Right cardiac atrium (tissue), 5 donors: ENCODE data around the gene KCTD17. TPM values are rescaled to one million over a fixed set of nuclear protein-coding genes. Genes with fewer than 3 reads are reported as not detected.

ENCODE experiments used
- ATAC-seq, 2 donors: fragments of 200-7000 bp; cut with Tn5 transposase; one replicate each; pipeline versions ENCODE4 v1.8.0 to v1.9.1; 2020; ENCODE audit warnings: moderate library complexity in 2 of 2, mild to moderate bottlenecking in 1 of 2
- DNase-seq, 3 donors: peaks; one replicate each; pipeline ENCODE4 v3.0.0-alpha.2; 2020
- H3K27ac ChIP-seq: one replicate; pipeline ENCODE4 v1.5.1; 2013; ENCODE audit warnings: mild to moderate bottlenecking, low read length, control low read depth, moderate library complexity
- H3K27me3 ChIP-seq: one replicate; pipeline ENCODE4 v1.6.1; 2013; ENCODE audit not compliant: control insufficient read depth, insufficient read depth
- H3K4me1 ChIP-seq: one replicate; pipeline ENCODE4 v1.6.1; 2013; ENCODE audit warnings: low read length; ENCODE audit not compliant: control insufficient read depth, insufficient read depth
- H3K4me3 ChIP-seq: one replicate; pipeline ENCODE4 v1.5.1; 2013; ENCODE audit warnings: low read length, control low read depth
- H3K9me3 ChIP-seq: one replicate; pipeline ENCODE4 v1.6.1; 2013; ENCODE audit warnings: low read length; ENCODE audit not compliant: control insufficient read depth
- WGBS: extraction: QIAGEN DNeasy Blood & Tissue Kit; methylation state at CpG from one replicate; pipeline ENCODE4 v1.1.7; 2013; 5-methylcytosine and 5-hydroxymethylcytosine counted together
- intact Hi-C, 4 donors: fragments of 100-400 bp; cut with DNase I; formaldehyde crosslinking; loops; one replicate each; pipeline versions ENCODE4 v1.11.0 to v1.14.0; 2022 to 2023
- polyA plus RNA-seq: library from polyadenylated mRNA; stranded (reverse); fragments of 200-250 nt; gene quantifications from one replicate; pipeline ENCODE4 v1.2.3, GENCODE V29; 2013
- total RNA-seq, 4 donors: library from RNA; stranded (reverse); fragmentation: NEBNext Ultra II Directional; extraction: Animal tissue kit (Norgen Biotek cat#: 25700); gene quantifications; one replicate each; pipeline ENCODE4 v1.2.1, GENCODE V29; 2021
- donor health status: healthy with polysubstance abuse.
- donor health status: DM: no; HTN: yes; CAD: no.
- donor health status: DM: no; HTN: no; CAD: no.
- donor health status: DM: no; HTN: yes; CAD: no; lungs with severe emphysema.
- donor health status: DM: yes; HTN: yes; CAD: no.

Gene KCTD17
- total and polyA plus RNA-seq, 5 donors: 24.8 to 37.8 (median 32.4) TPM

DNA sequence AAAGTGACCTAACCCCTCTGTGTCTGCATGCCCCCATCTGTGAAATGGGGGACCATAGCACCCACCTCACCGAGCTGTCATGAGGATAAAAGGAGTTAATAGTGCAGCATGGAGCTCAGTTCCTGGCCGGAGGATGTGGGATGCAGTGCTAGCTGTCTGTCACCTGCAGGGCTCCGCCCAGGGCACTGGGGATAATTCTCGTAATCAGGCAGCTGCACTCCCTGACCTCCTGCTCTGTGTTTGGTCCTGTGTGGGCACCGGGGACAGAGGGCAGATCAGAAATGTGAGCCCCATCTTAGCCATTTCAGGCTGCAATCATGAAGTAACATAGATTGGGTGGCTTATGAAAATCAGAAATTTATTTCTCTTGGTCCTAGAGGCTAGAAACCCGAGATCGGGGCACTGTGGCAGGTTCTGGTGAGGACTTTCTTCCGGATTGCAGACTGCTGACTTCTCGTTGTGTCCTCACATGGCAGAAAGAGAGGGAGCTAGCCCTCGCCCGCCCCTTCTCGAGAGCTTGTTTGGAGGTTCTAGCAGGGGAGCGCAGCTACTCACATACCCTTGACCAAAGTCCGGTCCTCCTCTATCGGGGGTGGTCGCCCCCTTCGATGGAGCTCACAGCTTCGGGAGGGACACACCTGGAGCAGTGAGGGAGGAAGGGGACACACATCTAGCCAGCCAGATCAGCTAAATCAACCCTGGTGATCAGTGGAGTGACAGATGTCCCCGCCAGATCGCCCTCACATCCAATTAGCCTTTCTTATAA is 3.2 kb downstream of the KCTD17 start:
- H3K9me3 ChIP-seq: no peaks in the 10 kb centered on the region
- no peaks in the 10 kb centered on the region for H3K27me3 ChIP-seq
- peaks cover 4% of the 10 kb centered on the region for H3K4me1 ChIP-seq
- DNase-seq (peak in 1 of 3 donors; percentile 30), ATAC-seq (no peak)
- H3K27ac ChIP-seq: no peak overlapping the region
- intact Hi-C loops: no loop called here
- 93% methylated on average over 20 of the region's 20 CpGs for WGBS
- H3K4me3 ChIP-seq: no peak overlapping the region

- intact Hi-C loops: no loop called here
- no peak overlapping the region for H3K27ac ChIP-seq
- H3K27me3 ChIP-seq: no peaks in the 10 kb centered on the region
- 97% methylated on average over 13 of the region's 13 CpGs for WGBS
- H3K4me1 ChIP-seq: peaks cover 4% of the 10 kb centered on the region
- no peak overlapping the region for H3K4me3 ChIP-seq
- DNase-seq (peak in 1 of 3 donors; percentile 14), ATAC-seq (no peak)
- H3K9me3 ChIP-seq: no peaks in the 10 kb centered on the region
These were observed 4.7 kb downstream of the KCTD17 start for GRCh38 chr22:37056246-37056645.

GRCh38 chr22:37057226-37057625 is 5.7 kb downstream of the KCTD17 start:
- no peak overlapping the region for H3K4me3 ChIP-seq
- WGBS: 87% methylated on average over 9 of the region's 9 CpGs
- no peaks in the 10 kb centered on the region for H3K27me3 ChIP-seq
- intact Hi-C loops: no loop called here
- peak in 1 of 3 donors; percentile 9 for DNase-seq
- H3K4me1 ChIP-seq: peaks cover 3% of the 10 kb centered on the region
- ATAC-seq: no peak
- H3K27ac ChIP-seq: no peak overlapping the region
- no peaks in the 10 kb centered on the region for H3K9me3 ChIP-seq

DNA sequence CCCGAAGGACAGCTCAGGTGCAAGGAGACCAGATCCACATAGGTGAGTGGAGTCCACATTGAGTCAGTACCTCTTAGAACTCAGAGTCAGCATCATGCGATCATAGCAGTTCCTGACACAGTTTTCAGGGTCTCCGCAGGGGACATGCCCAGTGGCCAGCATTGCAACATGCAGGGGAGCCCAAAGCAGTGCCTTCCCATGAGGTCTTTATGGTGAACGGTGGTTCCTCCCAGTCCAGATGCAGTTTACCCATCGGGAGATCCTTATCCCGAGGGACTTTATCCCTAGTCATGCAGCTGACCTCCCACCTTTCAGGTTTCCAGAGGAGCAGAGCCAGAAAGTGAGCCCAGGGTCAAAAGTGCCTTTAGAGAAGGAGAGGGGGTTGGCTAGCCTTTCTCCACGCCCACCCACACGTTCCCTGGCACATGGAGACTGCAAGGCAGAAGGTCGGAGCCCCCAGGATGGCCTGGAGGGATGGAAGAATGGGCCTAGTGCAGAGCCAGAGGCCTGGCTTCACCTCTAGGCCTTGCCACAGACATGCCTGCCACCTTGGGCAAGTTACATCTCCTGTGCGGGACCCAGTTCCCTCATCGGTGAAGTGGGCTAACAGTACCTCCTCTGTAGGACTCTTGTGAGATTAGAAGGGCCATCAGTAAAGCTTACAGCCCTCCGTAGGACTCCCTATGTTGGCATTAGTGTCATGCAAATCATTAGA is 6.4 kb downstream of the KCTD17 start:
- peak in 2 of 3 donors; percentile 7 to 20 for DNase-seq
- Histone ChIP-seq H3K9me3 (no peaks in the 10 kb centered on the region), H3K27ac (no peak overlapping the region), H3K27me3 (no peaks in the 10 kb centered on the region), H3K4me1 (no peaks in the 10 kb centered on the region), H3K4me3 (no peak overlapping the region)
- 91% methylated on average over 12 of the region's 12 CpGs for WGBS
- intact Hi-C loops: no loop called here
- no peak for ATAC-seq

- ATAC-seq (no peak), DNase-seq (peak in 2 of 3 donors; percentile 40 to 57)
- H3K4me1 ChIP-seq: no peaks in the 10 kb centered on the region
- H3K27ac ChIP-seq: no peak overlapping the region
- H3K9me3 ChIP-seq: no peaks in the 10 kb centered on the region
- no peak overlapping the region for H3K4me3 ChIP-seq
- no peaks in the 10 kb centered on the region for H3K27me3 ChIP-seq
- intact Hi-C loops: no loop called here
- WGBS: 92% methylated on average over 28 of the region's 28 CpGs
These were observed 7.6 kb downstream of the KCTD17 start for GRCh38 chr22:37058917-37059701.

GRCh38 chr22:37059876-37060449 is 8.4 kb downstream of the KCTD17 start:
- no peaks in the 10 kb centered on the region for H3K9me3 ChIP-seq
- intact Hi-C loops: no loop called here
- H3K27me3 ChIP-seq: no peaks in the 10 kb centered on the region
- WGBS: 87% methylated on average over 9 of the region's 9 CpGs
- H3K4me3 ChIP-seq: no peak overlapping the region
- no peaks in the 10 kb centered on the region for H3K4me1 ChIP-seq
- H3K27ac ChIP-seq: no peak overlapping the region
- peak in 2 of 3 donors; percentile 34 to 48 for DNase-seq
- no peak for ATAC-seq

- no peak for ATAC-seq
- H3K27me3 ChIP-seq: no peaks in the 10 kb centered on the region
- H3K4me1 ChIP-seq: no peaks in the 10 kb centered on the region
- no peak overlapping the region for H3K4me3 ChIP-seq
- no peak overlapping the region for H3K27ac ChIP-seq
- H3K9me3 ChIP-seq: no peaks in the 10 kb centered on the region
- DNase-seq: peak in 2 of 3 donors; percentile 31 to 54
- 84% methylated on average over 28 of the region's 28 CpGs for WGBS
- intact Hi-C loops: no loop called here
These were observed 9.5 kb downstream of the KCTD17 start for GRCh38 chr22:37060801-37061610.

DNA sequence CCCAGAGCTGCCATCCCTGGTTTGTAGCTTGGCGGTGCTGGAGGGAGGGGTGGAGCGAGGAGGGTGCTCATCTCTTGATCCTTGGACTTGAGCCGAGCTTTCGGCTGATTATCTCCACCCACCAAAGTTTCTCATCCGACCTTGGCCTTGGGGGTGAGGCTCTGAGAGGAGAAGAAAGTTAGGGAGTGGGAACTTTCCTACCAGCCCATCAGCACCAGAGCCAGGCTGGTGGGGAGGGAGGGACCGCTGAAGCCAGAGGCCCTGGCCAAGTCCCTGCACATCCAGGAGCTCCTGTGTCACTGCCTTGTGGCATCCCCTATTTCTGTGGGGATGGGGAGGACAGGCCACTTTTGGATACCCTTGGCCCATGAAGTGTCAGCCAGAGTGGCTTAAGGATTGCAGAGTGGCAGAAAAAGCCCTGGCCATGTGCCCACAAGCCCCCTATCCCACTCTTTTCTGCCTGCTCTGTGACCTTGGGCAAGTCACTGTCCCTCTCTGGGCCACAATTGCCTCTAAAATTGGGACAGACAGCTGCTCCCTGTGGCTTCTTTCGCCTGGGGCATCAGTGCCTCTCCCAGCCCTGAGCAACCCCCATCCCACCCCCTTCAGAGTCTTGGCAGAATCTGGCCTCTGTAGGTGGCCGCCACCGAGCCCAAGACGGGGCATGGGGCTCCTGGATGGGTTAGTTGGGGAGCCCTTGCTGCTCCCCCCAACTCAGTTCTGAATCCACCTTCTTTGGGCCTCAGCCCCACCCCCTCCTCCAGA is 10.3 kb downstream of the KCTD17 start:
- ATAC-seq (no peak), DNase-seq (peak in 1 of 3 donors; percentile 43)
- H3K27me3 ChIP-seq: no peaks in the 10 kb centered on the region
- intact Hi-C loops: no loop called here
- no peaks in the 10 kb centered on the region for H3K4me1 ChIP-seq
- WGBS: 87% methylated on average over 10 of the region's 10 CpGs
- no peak overlapping the region for H3K27ac ChIP-seq
- no peaks in the 10 kb centered on the region for H3K9me3 ChIP-seq
- no peak overlapping the region for H3K4me3 ChIP-seq

- H3K4me3 ChIP-seq: no peak overlapping the region
- WGBS: 62% methylated on average over 7 of the region's 7 CpGs
- H3K9me3 ChIP-seq: no peaks in the 10 kb centered on the region
- no peaks in the 10 kb centered on the region for H3K4me1 ChIP-seq
- H3K27ac ChIP-seq: no peak overlapping the region
- DNase-seq (peak in 2 of 3 donors; percentile 29 to 31), ATAC-seq (no peak)
- H3K27me3 ChIP-seq: no peaks in the 10 kb centered on the region
- intact Hi-C loops: no loop called here
These were observed 10.8 kb downstream of the KCTD17 start for GRCh38 chr22:37062376-37062675.
